ENCODE results near the gene DGUOK.
"Not testable (repeated sequence)": the region's sequence is repeated elsewhere in the genome, so short reads cannot be mapped to it uniquely, and the experiment has no call there.

The DGUOK gene

DNA sequence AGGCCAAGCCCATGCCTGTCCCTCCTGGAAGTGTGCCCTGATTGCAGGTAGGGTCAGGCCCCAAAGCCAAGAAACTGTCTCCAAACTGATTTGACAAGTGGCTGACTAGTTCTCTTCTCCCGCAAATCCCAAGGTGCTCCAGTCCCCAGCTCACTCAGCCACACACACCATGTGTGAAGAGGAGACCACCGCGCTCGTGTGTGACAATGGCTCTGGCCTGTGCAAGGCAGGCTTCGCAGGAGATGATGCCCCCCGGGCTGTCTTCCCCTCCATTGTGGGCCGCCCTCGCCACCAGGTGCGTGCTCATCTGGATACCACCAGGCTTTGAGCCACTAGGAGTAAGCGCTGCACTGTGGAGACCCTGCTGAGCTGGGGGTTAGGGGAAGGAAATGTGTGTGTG is 25.5 kb upstream of the DGUOK start:
- DNase-seq (ENCODE audit: low spot score), result no peak

DNA sequence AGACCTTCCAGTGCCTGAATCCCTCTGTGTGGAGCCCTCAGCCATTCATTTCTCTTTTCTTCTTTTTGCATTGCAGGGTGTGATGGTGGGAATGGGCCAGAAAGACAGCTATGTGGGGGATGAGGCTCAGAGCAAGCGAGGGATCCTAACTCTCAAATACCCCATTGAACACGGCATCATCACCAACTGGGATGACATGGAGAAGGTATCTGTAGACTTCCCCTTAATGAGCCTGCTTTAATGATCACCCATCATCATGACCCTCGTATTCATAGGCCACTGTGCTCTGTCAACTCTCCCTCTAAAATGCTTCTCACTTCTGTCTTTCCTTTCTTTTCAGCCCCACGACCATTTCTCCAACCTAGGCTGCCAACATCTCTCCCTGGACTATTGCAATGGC is 24.4 kb upstream of the DGUOK start:
- DNase-seq (ENCODE audit: low spot score), result no peak

DNA sequence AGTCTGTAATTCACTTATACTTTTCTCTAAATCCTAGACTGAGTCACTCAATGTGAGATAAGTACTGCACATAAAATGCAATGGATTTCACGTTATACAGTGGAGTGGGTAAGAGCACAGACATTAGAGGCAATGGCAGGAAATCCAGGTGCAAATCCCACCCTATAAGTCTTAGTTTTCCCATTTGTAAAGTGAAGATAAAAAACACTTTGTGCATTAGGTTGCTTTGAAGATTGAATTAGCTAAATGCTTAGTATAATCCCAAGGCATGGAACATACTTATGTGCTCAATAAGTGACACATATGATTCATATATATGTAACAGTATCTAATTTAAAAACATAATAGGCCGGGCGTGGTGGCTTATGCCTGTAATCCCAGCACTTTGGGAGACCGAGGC is 23.4 kb upstream of the DGUOK start:
- DNase-seq (ENCODE audit: low spot score), result no peak

DNA sequence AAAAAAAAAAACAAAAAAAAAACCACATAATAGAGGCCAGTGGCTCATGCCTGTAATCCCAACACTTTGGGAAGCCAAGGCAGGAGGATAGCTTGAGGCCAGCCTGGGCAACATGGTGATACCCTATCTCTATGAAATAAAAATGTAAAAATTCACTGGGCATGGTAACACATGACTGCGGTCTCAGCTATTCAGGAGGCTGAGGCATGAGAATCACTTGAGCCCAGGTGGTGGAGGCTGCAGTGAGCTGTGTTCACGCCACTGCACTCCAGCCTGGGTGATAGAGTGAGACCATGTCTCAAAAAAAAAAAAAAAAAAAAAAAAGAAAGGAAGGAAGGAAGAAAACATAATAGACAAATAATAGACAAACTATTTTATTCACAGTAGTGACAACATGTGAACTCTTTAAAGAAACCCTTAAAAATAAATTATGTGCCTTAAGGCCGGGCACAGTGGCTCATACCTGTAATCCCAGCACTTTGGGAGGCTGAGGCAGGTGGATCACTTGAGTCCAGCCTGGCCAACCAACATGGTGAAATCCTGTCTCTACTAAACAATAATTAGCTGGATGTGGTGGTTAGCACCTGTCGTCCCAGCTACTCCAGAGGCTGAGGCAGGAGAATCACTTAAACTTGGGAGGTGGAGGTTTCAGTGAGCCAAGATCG is 22.6 kb upstream of the DGUOK start:
- not testable (repeated sequence) for DNase-seq (ENCODE audit: low spot score)

DNA sequence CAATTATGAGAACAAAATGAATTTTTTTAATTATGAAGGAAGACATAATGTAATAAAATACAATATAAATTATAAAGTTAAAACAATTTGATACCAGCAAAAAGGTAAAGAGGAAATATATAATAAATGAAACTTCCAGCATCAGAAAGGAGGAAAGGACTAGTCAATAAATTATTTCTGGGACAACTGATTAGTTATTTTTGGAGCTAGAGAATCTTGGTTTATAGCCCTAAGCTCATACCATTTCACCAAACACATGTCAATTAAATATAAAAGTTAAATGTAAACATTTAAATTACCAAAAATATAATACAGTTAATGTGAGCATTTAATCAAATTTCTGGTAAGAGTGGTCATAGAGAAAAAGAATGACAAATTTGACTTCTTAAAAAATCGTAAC is 21.7 kb upstream of the DGUOK start:
- no peak for DNase-seq (ENCODE audit: low spot score)

DNA sequence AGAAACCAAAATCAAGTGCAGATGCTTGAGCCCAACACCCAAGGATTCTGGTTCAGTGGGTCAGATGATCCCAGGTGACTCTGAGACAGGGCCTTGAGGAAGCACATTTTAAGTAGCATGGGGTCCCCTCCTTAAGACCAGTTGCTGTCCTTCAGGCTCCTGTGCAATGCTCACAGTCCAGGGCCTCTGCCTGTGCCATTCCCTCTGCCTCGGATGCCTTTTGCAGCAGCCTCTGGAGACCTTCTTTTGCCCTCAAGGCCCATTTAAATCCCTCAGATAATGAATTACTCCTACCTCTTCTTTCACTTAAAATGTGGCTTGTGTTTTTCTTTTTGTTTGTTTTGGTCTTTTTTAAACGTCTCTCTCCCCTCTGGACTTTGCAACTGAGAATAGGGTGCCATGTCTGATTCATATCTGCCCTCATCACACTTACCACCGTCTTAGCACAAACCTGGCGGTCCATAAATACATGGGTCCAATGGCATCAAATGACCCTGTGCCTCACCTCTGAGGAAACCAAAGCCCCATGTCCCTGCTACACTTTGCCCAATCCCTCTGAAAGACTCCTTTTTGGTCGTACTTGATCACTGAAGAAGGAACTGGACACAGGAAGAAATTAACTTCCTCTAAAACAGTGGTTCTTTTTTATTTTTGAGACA is 19.7 kb upstream of the DGUOK start:
- DNase-seq (ENCODE audit: low spot score), result no peak

DNA sequence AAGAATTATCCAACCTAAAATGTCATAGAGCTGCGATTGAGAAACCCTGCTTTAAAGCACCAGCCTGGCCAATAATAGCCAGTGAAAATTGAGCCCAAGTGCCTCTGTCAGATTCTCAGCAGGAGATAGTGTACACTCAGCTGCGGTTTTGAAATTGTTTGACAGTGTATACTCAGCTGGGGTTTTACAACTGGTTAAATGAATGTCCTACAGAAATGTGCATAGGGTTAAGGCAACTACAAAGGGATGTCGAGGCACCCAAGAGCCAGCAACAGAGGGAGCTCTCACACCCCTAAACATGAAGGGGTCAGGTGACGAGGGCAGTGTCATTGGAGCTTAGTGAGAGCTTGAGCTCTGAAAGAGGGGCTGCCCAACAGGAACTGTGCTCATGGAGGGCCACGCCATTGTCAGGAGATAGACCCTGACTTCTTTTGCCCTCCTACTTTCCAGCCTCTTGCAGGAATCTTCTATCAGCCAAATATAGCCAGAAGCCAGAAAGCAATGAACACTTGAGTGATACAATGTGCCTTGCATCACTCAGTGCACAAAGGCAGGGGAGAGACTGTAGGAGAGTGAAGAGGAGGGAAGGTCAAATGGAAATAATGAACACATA is 18.7 kb upstream of the DGUOK start:
- DNase-seq (ENCODE audit: low spot score), result peak; percentile 70

DNA sequence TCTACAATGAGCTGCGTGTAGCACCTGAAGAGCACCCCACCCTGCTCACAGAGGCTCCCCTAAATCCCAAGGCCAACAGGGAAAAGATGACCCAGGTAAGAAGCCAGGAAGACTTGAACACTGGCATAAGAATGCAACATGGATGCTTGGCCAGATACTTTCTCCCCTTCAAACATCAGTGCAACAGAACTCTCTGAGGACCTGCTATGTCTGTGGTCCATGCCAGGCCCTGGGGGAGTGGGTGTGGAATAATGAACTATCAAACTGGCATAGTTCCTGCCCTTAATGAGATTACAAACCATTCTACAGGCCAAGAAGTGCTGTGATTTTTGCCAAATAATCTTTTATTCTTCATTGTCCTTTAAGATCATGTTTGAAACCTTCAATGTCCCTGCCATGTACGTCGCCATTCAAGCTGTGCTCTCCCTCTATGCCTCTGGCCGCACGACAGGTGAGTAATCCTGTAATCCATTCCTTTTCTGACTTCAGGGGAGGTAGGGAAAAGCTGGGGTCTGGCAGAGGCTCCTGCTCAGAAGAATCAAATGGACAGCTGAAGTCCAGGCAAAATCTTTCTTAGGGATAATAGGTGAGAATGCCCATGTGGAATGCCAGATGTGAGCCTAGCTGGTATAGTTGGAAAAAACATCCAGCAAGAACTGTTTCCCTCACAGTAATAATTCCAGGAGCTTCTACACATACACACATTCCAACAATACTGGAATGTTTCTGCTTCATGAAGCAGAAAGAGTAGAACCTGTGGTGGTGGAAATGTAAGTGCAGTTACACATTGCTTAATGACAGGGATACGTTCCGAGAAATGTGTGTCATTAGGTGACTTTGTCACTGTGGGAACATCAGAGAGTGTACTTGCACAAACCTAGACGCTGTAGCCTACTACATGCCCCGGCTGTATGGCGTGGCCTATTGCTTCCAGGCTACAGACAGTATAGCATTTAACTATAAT is 17.7 kb upstream of the DGUOK start:
- DNase-seq (ENCODE audit: low spot score), result no peak

DNA sequence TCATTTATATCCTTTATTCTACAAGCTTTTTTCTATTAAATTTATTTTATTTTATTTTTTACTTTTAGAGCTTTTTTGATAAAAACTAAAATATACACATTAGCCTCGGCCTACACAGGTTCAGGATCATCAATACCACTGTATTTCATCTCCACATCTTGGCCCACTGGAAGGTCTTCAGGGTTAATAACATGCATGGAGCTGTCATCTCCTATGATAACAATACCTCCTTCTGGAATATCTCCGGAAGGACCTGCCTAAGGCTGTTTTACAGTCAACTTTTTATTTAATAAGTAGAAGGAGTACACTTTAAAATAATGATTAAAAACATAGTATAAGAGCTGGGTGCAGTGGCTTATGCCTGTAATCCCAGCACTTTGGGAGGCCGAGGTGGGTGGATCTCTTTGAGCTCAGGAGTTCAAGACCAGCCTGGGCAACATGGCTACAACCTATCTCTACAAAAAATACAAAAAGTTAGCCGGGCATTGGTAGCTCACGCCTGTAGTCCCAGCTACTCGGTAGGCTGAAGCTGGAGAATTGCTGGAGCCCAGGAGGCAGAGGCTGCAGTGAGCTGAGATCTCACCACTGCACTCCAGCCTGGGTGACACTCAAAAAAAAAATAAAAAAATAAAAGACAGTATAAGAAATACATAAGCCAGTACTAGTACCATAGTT is 15.7 kb upstream of the DGUOK start:
- DNase-seq (ENCODE audit: low spot score), result no peak

DNA sequence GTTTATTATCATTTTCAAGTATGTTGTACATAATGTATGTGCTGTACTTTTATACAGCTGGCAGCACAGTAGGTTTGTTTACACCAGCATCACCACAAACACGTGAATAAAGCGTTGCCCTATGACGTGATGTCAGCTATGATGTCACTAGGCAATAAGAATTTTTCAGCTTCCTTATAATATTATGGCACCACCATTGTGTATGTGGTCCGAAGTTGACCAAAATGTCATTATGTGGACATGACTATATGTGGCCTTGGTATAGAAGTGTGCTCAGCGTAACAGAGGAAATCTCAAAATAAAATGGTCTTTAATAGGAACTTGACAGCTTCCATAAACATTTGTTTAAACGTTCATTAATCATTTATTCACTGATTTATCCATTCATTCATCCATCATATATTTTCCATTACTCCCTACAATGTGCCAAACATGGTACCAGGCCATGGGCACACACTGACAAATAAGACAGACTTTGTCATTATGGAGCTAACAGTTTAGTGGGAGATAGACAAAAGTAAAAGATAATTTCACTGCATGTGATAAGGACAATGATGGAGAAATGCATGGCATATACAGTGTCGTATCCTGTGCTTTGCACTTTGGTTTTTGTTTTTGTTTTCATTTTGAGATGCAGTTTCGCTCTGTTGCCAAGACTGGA is 15.0 kb upstream of the DGUOK start:
- DNase-seq (ENCODE audit: low spot score), result no peak

DNA sequence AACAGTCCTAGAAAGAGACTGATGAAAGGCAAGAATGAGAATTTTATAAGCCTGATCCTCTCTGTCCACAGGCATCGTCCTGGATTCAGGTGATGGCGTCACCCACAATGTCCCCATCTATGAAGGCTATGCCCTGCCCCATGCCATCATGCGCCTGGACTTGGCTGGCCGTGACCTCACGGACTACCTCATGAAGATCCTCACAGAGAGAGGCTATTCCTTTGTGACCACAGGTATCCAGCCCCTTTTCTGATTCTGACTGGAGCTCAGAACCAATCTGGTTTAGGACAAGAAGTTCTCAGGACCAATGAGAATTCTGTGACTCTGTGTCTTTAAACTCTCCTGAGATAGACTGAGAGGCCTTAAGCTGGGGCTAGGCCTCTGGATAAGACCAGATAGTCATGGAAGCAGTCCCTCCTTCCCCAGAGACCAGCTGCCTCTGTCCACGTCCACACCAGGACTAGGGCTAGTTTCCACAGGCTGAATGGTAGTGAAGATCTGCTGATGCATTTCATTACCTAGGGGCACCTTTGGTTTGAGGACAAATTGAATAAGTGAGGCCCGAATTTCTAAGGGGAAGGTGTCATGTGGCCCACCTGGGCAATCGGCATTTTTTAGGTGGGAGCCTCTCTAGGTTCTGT is 13.1 kb upstream of the DGUOK start:
- DNase-seq (ENCODE audit: low spot score), result no peak

DNA sequence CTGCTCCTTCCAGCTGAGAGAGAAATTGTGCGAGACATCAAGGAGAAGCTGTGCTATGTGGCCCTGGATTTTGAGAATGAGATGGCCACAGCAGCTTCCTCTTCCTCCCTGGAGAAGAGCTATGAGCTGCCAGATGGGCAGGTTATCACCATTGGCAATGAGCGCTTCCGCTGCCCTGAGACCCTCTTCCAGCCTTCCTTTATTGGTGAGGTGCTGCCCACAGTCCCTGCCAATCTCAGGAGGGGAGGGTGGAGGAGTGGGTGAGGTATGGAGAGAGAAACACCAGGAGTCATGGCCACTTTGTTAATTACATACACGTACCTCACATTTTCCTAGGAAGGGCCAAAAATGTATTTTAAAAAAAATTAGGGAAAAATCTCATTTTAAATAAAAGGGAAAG is 12.0 kb upstream of the DGUOK start:
- no peak for DNase-seq (ENCODE audit: low spot score)

DNA sequence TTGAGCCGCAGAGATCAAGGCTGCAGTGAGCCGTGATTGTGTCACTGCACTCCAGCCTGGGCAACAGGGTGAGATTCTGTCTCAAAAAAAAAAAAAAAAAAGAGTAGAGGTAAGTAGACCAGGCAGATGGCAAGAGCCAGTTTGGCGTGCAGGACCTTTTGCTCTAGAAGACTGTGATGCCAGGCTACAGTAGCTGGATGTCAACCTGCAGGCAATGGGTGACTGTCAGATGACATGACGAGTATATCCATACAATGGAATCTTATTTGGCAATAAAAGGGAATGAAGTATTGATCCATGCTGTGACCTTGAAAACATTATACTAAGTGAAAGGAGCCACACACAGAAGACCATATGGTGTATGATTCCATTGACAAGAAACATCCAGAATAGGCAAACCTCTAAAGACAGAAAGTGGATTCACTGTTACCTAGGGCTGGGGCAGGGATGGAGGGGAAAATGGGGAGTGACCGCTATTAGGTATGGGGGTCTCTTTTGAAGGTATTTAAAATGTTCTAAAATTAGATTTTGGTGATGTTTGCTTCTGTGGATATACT is 11.2 kb upstream of the DGUOK start:
- DNase-seq (ENCODE audit: low spot score), result no peak

DNA sequence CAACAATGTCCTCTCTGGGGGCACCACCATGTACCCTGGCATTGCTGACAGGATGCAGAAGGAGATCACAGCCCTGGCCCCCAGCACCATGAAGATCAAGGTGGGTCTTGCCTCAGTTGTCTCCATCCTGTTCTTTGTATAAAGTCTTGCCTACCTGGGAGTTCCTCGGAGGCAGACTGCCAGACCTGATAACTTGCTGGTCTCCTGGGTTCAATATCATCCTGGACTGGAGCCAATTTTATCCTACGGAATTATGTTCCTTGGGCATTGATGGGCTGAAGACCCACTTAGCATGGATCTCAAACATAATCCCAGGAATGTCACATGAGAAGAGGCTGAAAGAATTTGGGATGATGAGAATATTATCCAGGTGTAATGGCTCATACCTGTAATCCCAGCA is 10.0 kb upstream of the DGUOK start:
- no peak for DNase-seq (ENCODE audit: low spot score)

DNA sequence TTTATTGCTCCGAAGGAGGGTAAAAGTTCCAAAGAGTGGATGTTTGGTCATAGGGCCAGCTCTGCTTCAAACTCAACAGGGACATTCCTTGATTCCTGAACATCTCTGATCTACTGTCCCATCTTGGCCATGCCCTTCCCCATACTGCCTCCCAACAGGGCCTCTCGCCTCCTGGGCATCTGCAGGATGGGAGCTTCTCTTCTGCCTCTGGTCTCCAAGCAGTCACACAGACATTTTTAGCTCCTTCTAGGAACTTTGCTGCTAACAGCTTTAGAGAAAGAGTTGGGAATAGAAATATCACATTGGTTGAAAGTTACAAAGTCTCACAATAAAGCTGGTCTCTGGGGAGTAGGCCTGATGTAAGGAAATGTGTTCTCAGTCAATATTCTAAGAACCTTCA is 9.4 kb upstream of the DGUOK start:
- no peak for DNase-seq (ENCODE audit: low spot score)

DNA sequence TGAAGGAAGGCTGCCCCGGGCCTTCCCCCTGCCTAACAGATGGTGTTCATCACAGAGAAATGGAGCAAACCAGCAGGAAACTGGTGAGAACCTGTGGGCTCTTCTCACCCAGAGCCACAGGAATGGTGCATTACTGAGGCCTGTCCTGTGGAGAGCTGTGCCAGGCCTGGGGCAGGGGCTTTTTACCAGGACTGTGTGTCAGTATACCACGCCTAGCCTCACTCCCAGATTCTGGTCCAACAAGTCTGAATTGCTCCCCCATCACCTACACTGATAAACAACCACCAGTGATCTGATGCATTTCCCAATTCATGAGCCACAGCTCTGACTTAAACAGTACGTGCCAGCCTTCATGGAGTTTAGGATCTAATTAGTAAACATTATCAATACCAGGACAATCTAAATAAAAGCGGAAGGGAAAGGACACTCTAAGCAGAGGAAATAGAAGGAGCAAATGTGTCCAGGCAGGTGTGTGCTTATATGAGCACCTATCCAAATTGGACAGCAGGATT is 8.9 kb upstream of the DGUOK start:
- no peak for DNase-seq (ENCODE audit: low spot score)

DNA sequence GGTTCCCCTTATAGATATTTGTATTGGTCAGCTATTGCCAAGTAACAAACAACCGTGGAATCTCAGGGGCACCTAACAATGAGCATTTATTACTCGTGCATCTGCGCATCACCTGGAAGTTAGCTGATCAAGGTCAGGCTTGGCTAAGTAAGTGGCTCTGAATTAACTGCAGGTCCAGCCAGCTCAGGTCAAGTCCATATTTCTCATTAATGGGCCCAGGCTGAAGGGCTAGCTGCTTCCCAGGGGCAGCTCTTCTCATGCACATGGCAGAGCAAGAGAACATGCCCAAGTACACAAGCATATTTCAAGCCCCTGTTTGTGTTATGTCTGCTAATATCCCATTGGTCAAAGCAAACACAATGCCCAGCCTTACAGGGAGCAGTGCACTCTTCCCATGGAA is 7.8 kb upstream of the DGUOK start:
- no peak for DNase-seq (ENCODE audit: low spot score)

DNA sequence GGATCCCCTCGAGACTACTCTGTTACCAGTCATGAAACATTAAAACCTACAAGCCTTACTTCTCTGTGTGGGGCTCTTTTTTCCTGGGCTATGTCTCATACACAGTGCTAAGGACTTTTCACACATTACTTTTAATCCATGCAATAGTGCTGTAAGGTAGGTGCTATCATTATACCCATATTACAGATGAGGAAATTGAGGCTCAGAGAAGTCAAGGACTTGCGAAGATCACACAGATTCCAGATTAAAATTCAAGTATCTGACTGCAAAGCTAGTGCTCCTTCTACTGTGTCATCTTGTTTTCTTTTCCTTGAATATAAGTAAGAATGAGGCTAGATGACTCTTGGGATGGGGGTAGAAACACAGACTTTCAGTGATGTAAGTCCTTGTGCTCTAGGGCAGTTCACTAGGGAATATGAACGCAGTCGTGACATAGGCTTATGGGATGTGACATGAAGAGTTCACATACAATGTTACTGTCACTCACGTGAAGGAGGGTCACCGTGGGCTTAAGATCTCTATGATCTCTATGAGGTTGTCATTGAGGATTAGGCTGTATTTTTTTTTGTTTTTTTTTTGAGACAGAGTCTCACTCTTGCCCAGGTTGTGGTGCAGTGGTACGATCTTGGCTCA is 7.0 kb upstream of the DGUOK start:
- no peak for DNase-seq (ENCODE audit: low spot score)

DNA sequence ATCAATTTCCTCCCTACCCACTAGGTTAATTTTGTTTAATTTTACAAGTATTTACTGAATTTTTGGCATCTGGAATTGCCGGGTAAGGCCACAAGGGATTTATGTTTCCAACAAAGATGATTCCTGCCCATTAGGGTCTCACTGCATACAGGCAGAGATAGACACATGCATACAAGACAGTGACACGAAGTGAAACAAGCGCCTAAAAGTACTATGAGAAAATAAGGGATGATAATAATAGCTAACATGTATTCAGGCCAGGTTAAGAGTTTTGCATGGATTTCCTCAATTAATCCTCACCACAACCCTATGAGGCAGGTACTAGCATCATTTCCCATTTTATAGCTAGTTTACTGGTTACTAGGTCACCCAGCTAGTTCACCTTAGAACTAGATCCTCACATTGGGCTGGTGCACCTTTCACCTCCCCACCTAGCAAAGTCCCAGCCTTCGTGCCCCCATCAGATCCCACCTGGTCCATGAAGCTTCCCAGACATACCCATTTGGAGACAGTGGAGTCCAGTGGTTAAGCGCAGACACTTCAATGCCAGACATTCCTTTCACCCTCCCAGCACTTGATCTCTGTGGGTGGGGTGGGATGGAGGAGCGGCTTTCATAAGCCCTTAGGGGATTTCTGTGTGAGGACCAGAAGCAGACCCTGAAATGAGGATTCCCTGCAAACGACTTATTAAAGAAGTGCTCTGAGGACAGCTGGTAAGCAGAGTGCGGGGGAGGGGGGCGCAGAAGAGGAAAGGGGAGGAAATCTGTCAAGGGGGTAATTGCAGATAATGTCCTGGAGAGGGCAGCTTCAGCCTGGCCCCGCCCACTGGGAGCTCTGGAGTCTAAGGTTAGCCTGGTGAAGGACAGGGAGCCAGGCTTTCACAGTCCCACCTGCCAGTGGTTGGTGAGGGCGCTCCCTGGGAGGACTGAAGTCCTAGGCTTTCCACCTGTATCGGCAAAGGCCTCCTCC is 5.8 kb upstream of the DGUOK start:
- DNase-seq (ENCODE audit: low spot score), result peak; percentile 48

Data from NAMALWA (cell line).